HepG2 (cell line): Measurements from ENCODE around the gene LENEP. TPM values are rescaled to one million over a fixed set of nuclear protein-coding genes. Genes with fewer than 3 reads are reported as not detected.
A peak's percentile ranks its signal among the peaks of the same experiment; 100 is the strongest.

Experiments
- BCL6 ChIP-seq: IDR thresholded peaks from 2 replicates; pipeline ENCODE4 v1.6.1; 2016; ENCODE audit warnings: missing genetic modification reagents, missing compliant biosample characterization
- ESRRA ChIP-seq: sonication (generic); formaldehyde crosslinking; IDR thresholded peaks from 2 replicates; pipeline ENCODE4 v1.5.1; 2020; ENCODE audit warnings: mild to moderate bottlenecking, low read depth, missing genetic modification reagents
- HNF4G ChIP-seq, 2 experiments: sonication (generic) in 1 of 2; formaldehyde crosslinking in 1 of 2; IDR thresholded peaks; 2 replicates each; pipeline versions ENCODE4 v1.4.0 to v1.6.1; 2011 to 2020; ENCODE audit warnings: borderline replicate concordance in 2 of 2, low read depth in 2 of 2, mild to moderate bottlenecking in 2 of 2, low read length in 1 of 2, missing genetic modification reagents in 1 of 2, moderate library complexity in 1 of 2
- HOXA9 ChIP-seq: sonication (generic); formaldehyde crosslinking; IDR thresholded peaks from 2 replicates; pipeline ENCODE4 v1.8.1; 2022; ENCODE audit warnings: missing genetic modification reagents, mild to moderate bottlenecking, moderate library complexity, borderline replicate concordance
- JUNB ChIP-seq: sonication (generic); formaldehyde crosslinking; IDR thresholded peaks from 2 replicates; pipeline ENCODE4 v1.8.0; 2022; ENCODE audit warnings: missing genetic modification reagents, mild to moderate bottlenecking, borderline replicate concordance
- MAX ChIP-seq: IDR thresholded peaks from 2 replicates; pipeline ENCODE4 v1.6.1; 2012; ENCODE audit warnings: inconsistent platforms
- MEF2D ChIP-seq: sonication (generic); formaldehyde crosslinking; IDR thresholded peaks from 2 replicates; pipeline ENCODE4 v1.5.1; 2020; ENCODE audit warnings: mild to moderate bottlenecking, missing genetic modification reagents
- MYC ChIP-seq: sonication (generic); formaldehyde crosslinking; IDR thresholded peaks from 2 replicates; pipeline ENCODE4 v1.9.0; 2021; ENCODE audit warnings: missing genetic modification reagents, borderline replicate concordance
- NR2C2 ChIP-seq: sonication (generic); formaldehyde crosslinking; IDR thresholded peaks from 2 replicates; pipeline ENCODE4 v1.4.0; 2020; ENCODE audit warnings: missing genetic modification reagents, mild to moderate bottlenecking, moderate library complexity, borderline replicate concordance
- NR2F6 ChIP-seq, 2 experiments: IDR thresholded peaks; 2 replicates each; pipeline ENCODE4 v1.6.1; 2016; ENCODE audit warnings: antibody characterized with exemption in 1 of 2, mild to moderate bottlenecking in 1 of 2
- PAXIP1 ChIP-seq: sonication (generic); formaldehyde crosslinking; conservative IDR thresholded peaks from 2 replicates; pipeline ENCODE4 v1.4.0; 2020; ENCODE audit warnings: mild to moderate bottlenecking, missing genetic modification reagents, moderate library complexity
- PHF20 ChIP-seq: sonication (generic); formaldehyde crosslinking; IDR thresholded peaks from 2 replicates; pipeline ENCODE4 v1.5.0; 2020; ENCODE audit warnings: mild to moderate bottlenecking, missing genetic modification reagents
- SMAD9 ChIP-seq: sonication (generic); formaldehyde crosslinking; IDR thresholded peaks from 2 replicates; pipeline ENCODE4 v1.5.1; 2020; ENCODE audit warnings: mild to moderate bottlenecking, missing genetic modification reagents
- SMYD3 ChIP-seq: sonication (generic); formaldehyde crosslinking; IDR thresholded peaks from 2 replicates; pipeline ENCODE4 v1.8.1; 2023; ENCODE audit warnings: mild to moderate bottlenecking, missing genetic modification reagents
- SYNCRIP ChIP-seq: fragments of 200-400 bp; formaldehyde crosslinking; IDR thresholded peaks from 2 replicates; pipeline ENCODE4 v1.6.1; 2018; ENCODE audit warnings: mild to moderate bottlenecking, low read depth, low read length; ENCODE audit not compliant: insufficient read depth
- TSC22D2 ChIP-seq: sonication (generic); formaldehyde crosslinking; IDR thresholded peaks from 2 replicates; pipeline ENCODE4 v1.5.1; 2020; ENCODE audit warnings: missing genetic modification reagents, mild to moderate bottlenecking, borderline replicate concordance
- ZBTB49 ChIP-seq: sonication (generic); formaldehyde crosslinking; IDR thresholded peaks from 2 replicates; pipeline ENCODE4 v1.4.0; 2020; ENCODE audit warnings: missing genetic modification reagents, borderline replicate concordance
- ZC3H4 ChIP-seq: sonication (generic); formaldehyde crosslinking; IDR thresholded peaks from 2 replicates; pipeline ENCODE4 v1.4.0; 2020; ENCODE audit warnings: missing genetic modification reagents, borderline replicate concordance
- ZNF205 ChIP-seq: IDR thresholded peaks from 2 replicates; pipeline ENCODE4 v1.6.1; 2018; ENCODE audit warnings: missing biosample characterization, missing genetic modification reagents
- ZNF276 ChIP-seq: sonication (generic); formaldehyde crosslinking; IDR thresholded peaks from 2 replicates; pipeline ENCODE4 v1.4.0; 2020; ENCODE audit warnings: mild to moderate bottlenecking, low read depth, missing genetic modification reagents
- ZNF296 ChIP-seq: sonication (generic); formaldehyde crosslinking; conservative IDR thresholded peaks from 2 replicates; pipeline ENCODE4 v1.5.0; 2020; ENCODE audit warnings: mild to moderate bottlenecking, missing genetic modification reagents
- polyA plus RNA-seq, 8 experiments: library from polyadenylated mRNA; depleted of rRNA in 3 of 8; stranded (reverse) in 7 of 8; unstranded in 1 of 8; fragments of >200 nt; fragmentation: Illumina TruSeq in 4 of 8; extraction: Trizol in 4 of 8; gene quantifications; 2 replicates each; pipeline versions ENCODE4 v1.2.1 to v1.2.3, GENCODE V29; 2011 to 2016; ENCODE audit warnings: low read depth in 4 of 8, missing spikeins in 1 of 8, mixed read lengths in 1 of 8; ENCODE audit not compliant: insufficient read depth in 1 of 8
- total RNA-seq, 5 experiments: library from RNA; depleted of rRNA; stranded (reverse); fragments of >200 nt; fragmentation: Illumina TruSeq; extraction: Trizol; gene quantifications; 2 replicates each; pipeline ENCODE4 v1.2.3, GENCODE V29; 2016; ENCODE audit warnings: low read depth in 1 of 5

Gene LENEP
- total and polyA plus RNA-seq, 2 of the 13 experiments (the other 11 are each of a cell fraction or from before 2014, with no cell fraction given), result 0.29 TPM; not detected in 1

GRCh38 chr1:155003766-155004351, 10.5 kb downstream of the LENEP start (continued):
- TF ChIP-seq PAXIP1 (CRISPR knock-in tag) (peak; percentile 61; the same call in 1 of the 2 replicates), SYNCRIP (no peak), TSC22D2 (no peak), ZBTB49 (CRISPR knock-in tag) (no peak), MAX (peak; percentile 67; the same call in 1 of the 2 replicates), SMAD9 (no peak), HNF4G (IDR thresholded peaks at IDR 0.05; ENCODE audit: borderline replicate concordance, low read depth, low read length) (peak; percentile 63; the same call in 1 of the 2 replicates), HNF4G (CRISPR knock-in tag; IDR thresholded peaks at IDR 0.05; ENCODE audit: borderline replicate concordance, low read depth) (no peak), SMYD3 (CRISPR knock-in tag) (0 out of 2 replicates have a peak, but pooled peaks have one; percentile 13), ZNF296 (CRISPR knock-in tag) (0 out of 2 replicates have a peak, but pooled peaks have one; percentile 40), ZC3H4 (CRISPR knock-in tag) (no peak), BCL6 (CRISPR knock-in tag) (0 out of 2 replicates have a peak, but pooled peaks have one; percentile 17), HOXA9 (no peak), MYC (peak; percentile 89), MEF2D (CRISPR knock-in tag) (0 out of 2 replicates have a peak, but pooled peaks have one; percentile 34), NR2C2 (peak; percentile 35; the same call in 1 of the 2 replicates), NR2F6 (IDR thresholded peaks at IDR 0.05) (peak; percentile 52), NR2F6 (CRISPR knock-in tag; IDR thresholded peaks at IDR 0.05) (peak; percentile 52; the same call in 1 of the 2 replicates), PHF20 (CRISPR knock-in tag) (0 out of 2 replicates have a peak, but pooled peaks have one; percentile 15), ZNF276 (CRISPR knock-in tag) (peak; percentile 96), ESRRA (CRISPR knock-in tag) (peak; percentile 49; the same call in 1 of the 2 replicates), ZNF205 (0 out of 2 replicates have a peak, but pooled peaks have one; percentile 30), JUNB (CRISPR knock-in tag) (no peak)
